Neutrophil (primary cell): ENCODE measurements around the gene ENTREP3.
"Not testable (repeated sequence)": the region's sequence is repeated elsewhere in the genome, so short reads cannot be mapped to it uniquely, and the experiment has no call there.

Experiments
- H3K27ac ChIP-seq: fragments of 200-600 bp; sonication (generic); 2 replicates; pipeline ENCODE4 v1.5.1; 2016; ENCODE audit warnings: mild to moderate bottlenecking, moderate library complexity
- H3K27me3 ChIP-seq: fragments of 200-600 bp; sonication (generic); 2 replicates; pipeline ENCODE4 v1.6.0; 2016; ENCODE audit warnings: mild to moderate bottlenecking
- H3K36me3 ChIP-seq: fragments of 200-600 bp; sonication (generic); 2 replicates; pipeline ENCODE4 v1.5.1; 2017
- H3K4me1 ChIP-seq, 2 experiments: fragments of 200-600 bp in 1 of 2; sonication (generic) in 1 of 2; 1 replicate in 1 of 2; 2 replicates in 1 of 2; pipeline versions ENCODE4 v1.5.1 to v1.6.1; 2013 to 2016; ENCODE audit warnings: low read depth in 1 of 2, low read length in 1 of 2, mild to moderate bottlenecking in 1 of 2, moderate library complexity in 1 of 2; ENCODE audit not compliant: control insufficient read depth in 1 of 2, insufficient read depth in 1 of 2
- H3K4me3 ChIP-seq, 2 experiments: fragments of 200-600 bp in 1 of 2; sonication (generic) in 1 of 2; 1 replicate in 1 of 2; 2 replicates in 1 of 2; pipeline ENCODE4 v1.5.1; 2013 to 2016; ENCODE audit warnings: low read depth in 1 of 2, low read length in 1 of 2, mild to moderate bottlenecking in 1 of 2, moderate library complexity in 1 of 2
- H3K9me3 ChIP-seq: fragments of 200-600 bp; sonication (generic); 2 replicates; pipeline ENCODE4 v1.5.1; 2016
- TF ChIP-seq, protein P1 (sequence below): fragments of 200-600 bp; sonication (generic); IDR thresholded peaks from 2 replicates; pipeline ENCODE4 v1.5.1; 2016; ENCODE audit warnings: antibody characterized with exemption

Gene ENTREP3

DNA sequence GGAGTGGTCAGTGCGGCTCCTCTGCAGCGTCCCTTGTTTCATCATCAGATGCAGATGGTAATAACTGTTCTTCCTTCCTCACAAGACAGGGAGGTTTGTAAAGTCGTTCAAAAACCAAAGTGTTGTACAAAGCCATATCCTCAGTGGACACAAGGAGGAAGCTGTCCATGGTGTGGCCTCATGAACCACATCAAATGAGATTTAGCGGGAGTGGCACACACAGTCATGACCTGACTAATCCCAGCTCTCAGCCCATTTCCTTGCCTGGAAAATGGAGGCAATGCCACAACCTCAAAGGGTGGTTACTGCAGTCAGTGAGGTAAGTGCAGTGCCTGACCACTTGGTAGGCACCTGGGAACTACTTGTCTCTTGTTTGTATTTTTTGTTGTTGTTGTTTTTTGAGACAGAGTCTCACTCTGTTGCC, 13.4 kb downstream of the ENTREP3 start:
- TF ChIP-seq, protein P1, sequence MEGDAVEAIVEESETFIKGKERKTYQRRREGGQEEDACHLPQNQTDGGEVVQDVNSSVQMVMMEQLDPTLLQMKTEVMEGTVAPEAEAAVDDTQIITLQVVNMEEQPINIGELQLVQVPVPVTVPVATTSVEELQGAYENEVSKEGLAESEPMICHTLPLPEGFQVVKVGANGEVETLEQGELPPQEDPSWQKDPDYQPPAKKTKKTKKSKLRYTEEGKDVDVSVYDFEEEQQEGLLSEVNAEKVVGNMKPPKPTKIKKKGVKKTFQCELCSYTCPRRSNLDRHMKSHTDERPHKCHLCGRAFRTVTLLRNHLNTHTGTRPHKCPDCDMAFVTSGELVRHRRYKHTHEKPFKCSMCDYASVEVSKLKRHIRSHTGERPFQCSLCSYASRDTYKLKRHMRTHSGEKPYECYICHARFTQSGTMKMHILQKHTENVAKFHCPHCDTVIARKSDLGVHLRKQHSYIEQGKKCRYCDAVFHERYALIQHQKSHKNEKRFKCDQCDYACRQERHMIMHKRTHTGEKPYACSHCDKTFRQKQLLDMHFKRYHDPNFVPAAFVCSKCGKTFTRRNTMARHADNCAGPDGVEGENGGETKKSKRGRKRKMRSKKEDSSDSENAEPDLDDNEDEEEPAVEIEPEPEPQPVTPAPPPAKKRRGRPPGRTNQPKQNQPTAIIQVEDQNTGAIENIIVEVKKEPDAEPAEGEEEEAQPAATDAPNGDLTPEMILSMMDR, result no peak
- peaks cover 30% of the 10 kb centered on the region for H3K36me3 ChIP-seq
- H3K9me3 ChIP-seq, result no peaks in the 10 kb centered on the region
- H3K27me3 ChIP-seq, result no peaks in the 10 kb centered on the region
- H3K27ac ChIP-seq, result peak overlapping the region; percentile 86
- peak overlapping the region; percentile 59 to 95 for H3K4me3 ChIP-seq
- peaks cover 73 to 78% of the 10 kb centered on the region in 2 experiments for H3K4me1 ChIP-seq

DNA sequence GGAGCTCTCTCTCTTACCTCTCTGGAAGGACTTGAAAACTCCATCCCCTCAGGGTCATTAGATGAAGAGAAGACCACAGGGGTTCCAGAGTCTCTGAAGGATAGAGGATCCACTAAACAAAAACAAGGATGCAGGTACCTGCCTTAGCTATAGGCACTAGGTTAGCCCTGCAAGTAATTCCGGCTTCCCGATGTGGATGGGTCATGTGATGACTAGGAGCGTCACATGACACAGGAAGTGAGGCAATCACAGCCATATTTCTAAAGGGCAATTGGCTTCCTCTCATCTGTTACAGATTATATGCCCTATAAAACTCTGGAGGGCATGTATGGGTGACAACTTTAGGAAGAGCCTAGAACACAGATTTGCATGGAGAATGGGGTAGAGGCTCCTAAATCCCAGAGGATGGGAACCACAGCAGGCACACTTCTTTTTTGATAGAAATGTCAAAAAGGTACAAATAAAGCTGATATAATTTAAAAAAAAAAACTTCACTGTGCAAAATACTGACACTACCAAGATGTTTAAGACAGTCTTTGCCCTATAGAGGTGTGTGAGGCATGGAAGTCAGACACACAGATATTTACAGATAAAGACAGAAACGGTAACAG, 14.1 kb downstream of the ENTREP3 start:
- TF ChIP-seq, protein P1, result no peak
- Histone ChIP-seq H3K4me3 (peak overlapping the region; percentile 59 to 95), H3K9me3 (no peaks in the 10 kb centered on the region), H3K27ac (peak overlapping the region; percentile 86), H3K27me3 (no peaks in the 10 kb centered on the region), H3K36me3 (peaks cover 37% of the 10 kb centered on the region), H3K4me1 (peaks cover 79 to 85% of the 10 kb centered on the region in 2 experiments)

DNA sequence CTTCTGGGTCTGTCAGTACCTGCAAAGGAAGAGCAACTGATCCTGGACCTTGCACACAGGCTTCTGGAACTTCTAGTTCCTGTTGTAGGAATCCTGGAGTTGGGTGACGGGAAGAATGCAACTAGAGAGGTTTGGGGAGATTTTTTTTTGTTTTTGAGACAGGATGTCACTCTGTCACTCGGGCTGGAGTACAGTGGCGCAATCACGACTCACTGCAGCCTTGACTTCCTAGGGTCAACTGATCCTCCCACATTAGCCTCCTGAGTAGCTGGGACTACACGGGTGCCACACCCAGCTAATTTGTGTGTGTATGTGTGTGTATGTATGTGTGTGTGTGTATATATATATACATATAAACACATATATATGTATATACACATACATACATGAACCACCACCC, 18.8 kb downstream of the ENTREP3 start:
- Histone ChIP-seq H3K9me3 (no peaks in the 10 kb centered on the region), H3K4me1 (peaks cover 57 to 63% of the 10 kb centered on the region in 2 experiments), H3K27me3 (no peaks in the 10 kb centered on the region), H3K36me3 (peaks cover 55% of the 10 kb centered on the region), H3K4me3 (peak overlapping the region; percentile 8 to 28), H3K27ac (peak overlapping the region; percentile 80)
- TF ChIP-seq, protein P1, result no peak

DNA sequence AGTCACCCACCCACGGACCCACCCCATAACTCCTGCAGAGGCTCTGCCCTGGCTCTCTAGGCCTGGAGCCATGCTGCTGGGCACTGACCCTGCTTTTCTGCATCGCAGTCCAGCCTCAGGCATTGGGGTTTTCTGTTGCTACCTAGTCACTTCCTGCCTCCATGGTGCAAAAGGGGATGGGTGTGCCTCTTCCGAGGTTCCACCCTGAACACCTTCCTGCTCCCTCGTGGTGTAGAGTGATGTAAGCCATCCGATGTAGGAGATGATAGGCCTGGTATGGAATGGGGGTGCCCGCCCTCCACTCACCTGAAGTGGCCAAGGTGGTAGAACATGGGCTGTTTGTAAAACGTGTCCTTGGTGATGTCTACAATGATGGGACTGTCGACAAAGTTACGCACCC, 19.9 kb downstream of the ENTREP3 start:
- Histone ChIP-seq H3K36me3 (peaks cover 55% of the 10 kb centered on the region), H3K4me3 (peak overlapping the region in 1 of 2 experiments; percentile 8), H3K4me1 (peaks cover 52 to 60% of the 10 kb centered on the region in 2 experiments), H3K27ac (peak overlapping the region; percentile 80)
- H3K27me3 ChIP-seq, H3K9me3 ChIP-seq: not testable (repeated sequence)

DNA sequence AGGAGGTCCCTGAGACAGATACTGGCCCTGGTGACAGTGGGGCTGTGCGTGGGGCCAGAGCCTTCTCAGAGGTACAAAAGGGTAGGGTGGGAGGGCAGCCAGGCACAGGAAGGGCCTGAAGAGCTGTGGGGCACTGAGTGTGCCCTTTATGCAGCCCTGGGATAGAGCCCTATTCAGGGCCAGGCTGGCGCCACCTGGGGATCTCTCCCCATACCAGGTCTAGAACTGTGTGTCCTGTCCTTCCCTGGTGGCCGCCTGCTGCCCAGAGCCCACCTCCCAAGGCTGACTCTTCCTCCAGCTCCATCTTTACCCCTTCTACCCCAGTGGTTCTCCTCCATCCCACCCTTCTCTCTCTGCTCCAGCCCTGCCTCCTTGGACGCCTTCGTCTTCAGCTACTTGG, 21.8 kb downstream of the ENTREP3 start:
- not testable (repeated sequence) for H3K27me3 ChIP-seq, H3K9me3 ChIP-seq, H3K4me3 ChIP-seq
- Histone ChIP-seq H3K27ac (peak overlapping the region; percentile 35), H3K36me3 (peaks cover 40% of the 10 kb centered on the region), H3K4me1 (peaks cover 33 to 44% of the 10 kb centered on the region in 2 experiments)

DNA sequence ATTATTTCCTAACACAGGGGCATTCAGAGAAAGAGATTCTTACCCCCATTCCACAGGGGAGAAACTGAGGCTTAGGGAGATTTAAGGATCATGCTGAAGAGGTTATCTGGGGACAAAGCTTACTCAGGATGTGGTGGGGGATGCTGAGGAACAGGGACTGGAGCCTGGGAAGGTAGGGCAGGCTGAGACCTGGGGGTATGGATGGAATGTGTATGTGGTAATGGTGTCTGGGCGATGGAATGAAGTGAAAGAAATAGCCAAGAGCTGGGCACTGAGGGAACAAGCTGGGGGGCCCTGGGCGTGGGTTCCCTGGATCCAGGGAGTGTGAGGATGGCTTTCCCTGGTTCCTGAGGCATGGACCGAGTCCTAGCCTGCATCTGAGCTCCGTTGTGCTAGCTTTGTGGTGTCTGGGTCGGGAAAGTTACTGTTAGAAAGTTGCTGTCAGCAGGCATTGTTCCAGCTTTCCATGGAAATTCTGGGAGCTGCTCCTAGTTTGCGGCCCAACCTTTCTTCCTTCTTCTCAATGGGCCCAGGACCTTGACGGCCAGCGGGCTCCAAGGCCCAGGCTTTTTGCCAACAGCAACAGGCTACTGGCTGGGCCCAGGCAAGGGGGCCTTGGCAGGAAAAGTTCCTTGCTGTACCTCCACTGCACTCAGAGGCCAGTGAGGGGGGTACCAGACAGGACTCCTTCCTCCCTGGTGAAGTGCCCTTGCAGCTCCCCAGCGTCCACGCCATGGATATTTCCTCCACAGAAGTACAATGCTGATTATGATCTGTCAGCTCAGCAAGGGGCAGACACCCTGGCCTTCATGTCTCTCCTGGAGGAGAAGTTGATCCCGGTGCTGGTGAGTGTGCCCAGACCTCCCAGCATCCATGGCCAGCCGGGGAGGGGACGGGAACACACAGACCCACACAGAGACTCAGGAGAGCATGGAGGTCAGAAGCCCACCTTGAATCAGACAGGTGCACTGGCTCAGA, 23.0 kb downstream of the ENTREP3 start:
- Histone ChIP-seq H3K36me3 (peaks cover 29% of the 10 kb centered on the region), H3K27ac (peak overlapping the region; percentile 35), H3K4me1 (peaks cover 33 to 45% of the 10 kb centered on the region in 2 experiments)
- not testable (repeated sequence) for H3K9me3 ChIP-seq, H3K4me3 ChIP-seq, H3K27me3 ChIP-seq

DNA sequence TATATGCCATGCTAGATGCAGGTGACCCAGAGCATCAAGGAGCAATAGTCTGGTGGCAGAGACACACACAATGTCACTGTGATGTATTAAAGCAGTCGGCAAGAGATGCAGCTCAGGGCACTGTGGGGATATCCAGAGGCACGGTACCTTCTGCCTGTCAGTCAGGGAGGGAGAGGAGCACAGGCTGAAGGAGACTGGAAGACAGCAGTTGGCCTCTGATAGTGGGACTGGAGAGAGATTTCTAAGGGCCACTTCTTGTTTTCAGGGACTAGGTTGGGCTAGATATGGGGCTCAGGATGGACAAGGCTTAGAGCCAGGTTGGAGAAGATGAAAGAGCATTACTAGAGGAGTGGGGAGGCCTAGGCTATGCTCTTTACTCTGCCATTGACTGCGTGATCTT, 24.0 kb downstream of the ENTREP3 start:
- H3K4me3 ChIP-seq, H3K9me3 ChIP-seq, H3K27me3 ChIP-seq: not testable (repeated sequence)
- H3K4me1 ChIP-seq, result peaks cover 34 to 45% of the 10 kb centered on the region in 2 experiments
- peaks cover 19% of the 10 kb centered on the region for H3K36me3 ChIP-seq
- H3K27ac ChIP-seq, result peak overlapping the region; percentile 14
